GM19035 (cell line): ENCODE results near the gene PLA2G2A.
"Not testable (repeated sequence)": the region's sequence is repeated elsewhere in the genome, so short reads cannot be mapped to it uniquely, and the experiment has no call there.

Experiments used
- ATAC-seq: cut with Tn5 transposase; IDR thresholded peaks from one replicate; pipeline ENCODE4 v1.9.1; 2021; ENCODE audit not compliant: unreplicated experiment

The PLA2G2A gene

GRCh38 chr1:19934336-19934735 lies 45.1 kb downstream of the PLA2G2A start:
- ATAC-seq = no peak

- ATAC-seq = no peak
These were observed 46.6 kb downstream of the PLA2G2A start for GRCh38 chr1:19932866-19933265.

GRCh38 chr1:19927130-19927421 lies 52.3 kb downstream of the PLA2G2A start:
- not testable (repeated sequence) for ATAC-seq

GRCh38 chr1:19926296-19927129 lies 52.9 kb downstream of the PLA2G2A start:
- ATAC-seq = no peak
